ENCODE measurements around the gene HAUS7. TPM values are rescaled to one million over a fixed set of nuclear protein-coding genes. Genes with fewer than 3 reads are reported as not detected.

HAUS7 gene
- polyA plus RNA-seq, 2 of the 4 experiments (the other 2 are of a cell fraction): 39.1 to 53.6 TPM

- TF ChIP-seq GATA3 (IDR thresholded peaks at IDR 0.05; ENCODE audit: borderline replicate concordance) (no peak), NFE2L2 (conservative IDR thresholded peaks at IDR 0.05; ENCODE audit: low read length) (no peak)
Observed at GRCh38 chrX:153517423-153517822, 47.0 kb upstream of the HAUS7 start, which contains the start of gene ATP2B3 (continued).

DNA sequence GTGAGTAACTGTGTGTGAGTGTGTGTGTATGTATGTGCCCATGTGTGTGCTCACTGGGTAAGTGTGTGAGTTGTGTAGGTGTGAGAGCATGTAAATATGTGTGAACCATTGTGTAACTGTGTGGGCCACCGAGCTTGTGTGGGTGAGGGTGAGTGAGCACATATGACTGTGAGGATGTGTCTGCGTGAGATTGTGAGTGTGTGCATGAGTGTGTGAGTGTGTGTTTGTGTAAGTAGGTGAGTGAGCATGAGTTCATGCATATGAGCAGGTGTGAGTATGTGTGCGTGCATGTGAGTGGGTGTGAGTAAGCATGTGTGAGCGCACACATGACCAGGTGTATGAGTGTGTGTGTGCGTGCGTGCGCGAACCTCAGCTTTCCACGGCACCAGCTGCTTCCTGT is 45.7 kb upstream of the HAUS7 start:
- H3K4me2 ChIP-seq: no peak overlapping the region
- H3K4me3 ChIP-seq: no peak overlapping the region
- H3K9me3 ChIP-seq: no peaks in the 10 kb centered on the region
- DNase-seq (ENCODE audit: low read depth in 1 of 2, low spot score in 1 of 2) (no peak), FAIRE-seq (no peak), ATAC-seq (no peak)
- no peak for TF ChIP-seq CBX2 (IDR thresholded peaks at IDR 0.05; ENCODE audit: borderline replicate concordance, low read depth)
- TF ChIP-seq HOXB13 (CRISPR knock-in tag; IDR thresholded peaks at IDR 0.05; ENCODE audit: low read depth): no peak
- no peak for TF ChIP-seq ATOH8 (CRISPR knock-in tag; IDR thresholded peaks at IDR 0.05; ENCODE audit: low read depth)
- no peak for TF ChIP-seq MAZ (IDR thresholded peaks at IDR 0.05; ENCODE audit: borderline replicate concordance, low read depth, low read length)
- no peak for TF ChIP-seq EP300 (IDR thresholded peaks at IDR 0.05)
- TF ChIP-seq KDM5A (IDR thresholded peaks at IDR 0.05): no peak
- TF ChIP-seq BHLHE40 (IDR thresholded peaks at IDR 0.05; ENCODE audit: low read depth, low read length): no peak
- TF ChIP-seq HEYL (CRISPR knock-in tag; IDR thresholded peaks at IDR 0.05): no peak
- TF ChIP-seq FOXS1 (CRISPR knock-in tag; IDR thresholded peaks at IDR 0.05): no peak
- no peak for TF ChIP-seq CHD4 (IDR thresholded peaks at IDR 0.05; ENCODE audit: borderline replicate concordance)
- POLR2A ChIA-PET: no interaction called here
- peaks cover 18% of the 10 kb centered on the region for H3K4me1 ChIP-seq
- H3K27ac ChIP-seq: no peak overlapping the region
- 75% methylated on average over 9 of the region's 9 CpGs for WGBS (ENCODE audit: missing lambda C conversion rate)
- CTCF ChIA-PET: interaction anchor here (0.8 to 3.4 kb wide), 7 partner anchors 9 to 55 kb away, joined by 3 to 17 read pairs (median 8); partner anchors contain the start of gene HAUS7

- Histone ChIP-seq H3K4me2 (no peak overlapping the region), H3K4me3 (no peak overlapping the region), H3K27ac (no peak overlapping the region), H3K9me3 (no peaks in the 10 kb centered on the region), H3K4me1 (peaks cover 11% of the 10 kb centered on the region)
- ChIA-PET POLR2A (no interaction called here), CTCF (interaction anchor here (0.6 to 3.4 kb wide), 7 partner anchors 8 to 801 kb away, joined by 3 to 17 read pairs (median 8); partner anchors contain the start of gene HAUS7)
- TF ChIP-seq RCOR1 (IDR thresholded peaks at IDR 0.05; ENCODE audit: low read depth, low read length) (no peak), RNF2 (IDR thresholded peaks at IDR 0.05; ENCODE audit: borderline replicate concordance, low read depth) (no peak), KDM5A (IDR thresholded peaks at IDR 0.05) (no peak), ZSCAN20 (CRISPR knock-in tag; IDR thresholded peaks at IDR 0.05) (no peak), EP300 (IDR thresholded peaks at IDR 0.05) (no peak), POLR2A (IDR thresholded peaks at IDR 0.05; ENCODE audit: low read length) (no peak), CHD2 (IDR thresholded peaks at IDR 0.05; ENCODE audit: low read length, partially characterized antibody) (no peak), NPAS2 (CRISPR knock-in tag; IDR thresholded peaks at IDR 0.05; ENCODE audit: borderline replicate concordance) (no peak), KDM1A (IDR thresholded peaks at IDR 0.05; ENCODE audit: low read depth) (no peak), JUNB (IDR thresholded peaks at IDR 0.05) (no peak), GATA3 (IDR thresholded peaks at IDR 0.05; ENCODE audit: borderline replicate concordance) (no peak), FOXS1 (CRISPR knock-in tag; IDR thresholded peaks at IDR 0.05) (no peak), ELK1 (IDR thresholded peaks at IDR 0.05; ENCODE audit: low read depth, low read length) (no peak), CHD4 (IDR thresholded peaks at IDR 0.05; ENCODE audit: borderline replicate concordance) (no peak), NR3C1 (IDR thresholded peaks at IDR 0.05) (no peak)
- TF ChIP-seq, protein P1, sequence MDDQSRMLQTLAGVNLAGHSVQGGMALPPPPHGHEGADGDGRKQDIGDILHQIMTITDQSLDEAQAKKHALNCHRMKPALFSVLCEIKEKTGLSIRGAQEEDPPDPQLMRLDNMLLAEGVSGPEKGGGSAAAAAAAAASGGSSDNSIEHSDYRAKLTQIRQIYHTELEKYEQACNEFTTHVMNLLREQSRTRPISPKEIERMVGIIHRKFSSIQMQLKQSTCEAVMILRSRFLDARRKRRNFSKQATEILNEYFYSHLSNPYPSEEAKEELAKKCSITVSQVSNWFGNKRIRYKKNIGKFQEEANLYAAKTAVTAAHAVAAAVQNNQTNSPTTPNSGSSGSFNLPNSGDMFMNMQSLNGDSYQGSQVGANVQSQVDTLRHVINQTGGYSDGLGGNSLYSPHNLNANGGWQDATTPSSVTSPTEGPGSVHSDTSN (IDR thresholded peaks at IDR 0.05): no peak
- DNase-seq (ENCODE audit: low read depth in 1 of 2, low spot score in 1 of 2): no peak
- no peak for ATAC-seq
- FAIRE-seq: no peak
- WGBS (ENCODE audit: missing lambda C conversion rate): 61% methylated on average over 3 of the region's 8 CpGs
Observed at GRCh38 chrX:153515435-153515834, 45.1 kb upstream of the HAUS7 start.

Measured in A549 (cell line).